IMR-90 (cell line): Measurements from ENCODE around the gene RAP2A.

Experiments
- MAFK ChIP-seq: IDR thresholded peaks from 2 replicates; pipeline ENCODE4 v1.6.1; 2012; ENCODE audit warnings: low read depth, low read length, improper control_type of control experiment
- MAZ ChIP-seq: IDR thresholded peaks from 2 replicates; pipeline ENCODE4 v1.6.1; 2012; ENCODE audit warnings: low read depth, mild to moderate bottlenecking, low read length, improper control_type of control experiment, moderate library complexity, borderline replicate concordance
- MXI1 ChIP-seq: IDR thresholded peaks from 2 replicates; pipeline ENCODE4 v1.6.1; 2012; ENCODE audit warnings: low read depth, mild to moderate bottlenecking, low read length, moderate library complexity, borderline replicate concordance
- NFE2L2 ChIP-seq: fragments of 150-350 bp; IDR thresholded peaks from 2 replicates; pipeline ENCODE4 v1.6.1; 2016; ENCODE audit warnings: low read depth, mild to moderate bottlenecking, low read length
- POLR2A ChIP-seq: IDR thresholded peaks from 2 replicates; pipeline ENCODE4 v1.6.1; 2012; ENCODE audit warnings: mild to moderate bottlenecking, low read depth, low read length
- RAD21 ChIP-seq: IDR thresholded peaks from 2 replicates; pipeline ENCODE4 v1.6.1; 2012; ENCODE audit warnings: low read length, improper control_type of control experiment
- RFX5 ChIP-seq: IDR thresholded peaks from 2 replicates; pipeline ENCODE4 v1.8.0; 2012; ENCODE audit warnings: low read depth, mild to moderate bottlenecking, low read length, moderate library complexity
- TF ChIP-seq, protein P1 (sequence below): conservative IDR thresholded peaks from 2 replicates; pipeline ENCODE4 v1.5.1; 2012; ENCODE audit warnings: mild to moderate bottlenecking, low read depth, low read length, improper control_type of control experiment
- TF ChIP-seq, protein P2 (sequence below): fragments of 150-350 bp; IDR thresholded peaks from 2 replicates; pipeline ENCODE4 v1.6.1; 2016; ENCODE audit warnings: low read depth, mild to moderate bottlenecking, low read length, moderate library complexity, borderline replicate concordance
- TF ChIP-seq, protein P3 (sequence below): fragments of 150-350 bp; IDR thresholded peaks from 2 replicates; pipeline ENCODE4 v1.6.1; 2017; ENCODE audit warnings: mild to moderate bottlenecking, antibody characterized with exemption, low read length, low read depth

DNA sequence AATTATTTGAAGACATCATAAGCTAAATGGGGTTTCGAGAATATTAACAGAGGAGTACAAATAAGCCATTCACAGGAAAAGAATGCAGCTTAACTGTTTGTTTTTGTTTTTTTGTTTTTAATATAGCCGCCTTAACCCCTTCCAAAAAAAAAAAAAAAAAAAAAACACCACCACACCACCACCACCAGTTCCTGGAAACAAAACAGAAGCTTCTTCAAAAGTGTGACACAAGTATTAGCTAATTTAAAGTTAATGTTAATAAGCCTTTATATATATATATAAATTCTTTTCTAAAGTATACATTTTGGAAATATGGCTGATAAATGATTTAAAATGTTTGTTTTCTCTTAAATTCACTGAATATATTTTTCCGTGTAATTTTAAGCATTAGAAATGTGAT lies 1.4 kb downstream of the RAP2A start:
- TF ChIP-seq, protein P1, sequence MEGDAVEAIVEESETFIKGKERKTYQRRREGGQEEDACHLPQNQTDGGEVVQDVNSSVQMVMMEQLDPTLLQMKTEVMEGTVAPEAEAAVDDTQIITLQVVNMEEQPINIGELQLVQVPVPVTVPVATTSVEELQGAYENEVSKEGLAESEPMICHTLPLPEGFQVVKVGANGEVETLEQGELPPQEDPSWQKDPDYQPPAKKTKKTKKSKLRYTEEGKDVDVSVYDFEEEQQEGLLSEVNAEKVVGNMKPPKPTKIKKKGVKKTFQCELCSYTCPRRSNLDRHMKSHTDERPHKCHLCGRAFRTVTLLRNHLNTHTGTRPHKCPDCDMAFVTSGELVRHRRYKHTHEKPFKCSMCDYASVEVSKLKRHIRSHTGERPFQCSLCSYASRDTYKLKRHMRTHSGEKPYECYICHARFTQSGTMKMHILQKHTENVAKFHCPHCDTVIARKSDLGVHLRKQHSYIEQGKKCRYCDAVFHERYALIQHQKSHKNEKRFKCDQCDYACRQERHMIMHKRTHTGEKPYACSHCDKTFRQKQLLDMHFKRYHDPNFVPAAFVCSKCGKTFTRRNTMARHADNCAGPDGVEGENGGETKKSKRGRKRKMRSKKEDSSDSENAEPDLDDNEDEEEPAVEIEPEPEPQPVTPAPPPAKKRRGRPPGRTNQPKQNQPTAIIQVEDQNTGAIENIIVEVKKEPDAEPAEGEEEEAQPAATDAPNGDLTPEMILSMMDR, result no peak
- TF ChIP-seq MAZ (no peak), RAD21 (no peak), MXI1 (no peak), RFX5 (no peak), POLR2A (no peak), MAFK (no peak), NFE2L2 (no peak)
- TF ChIP-seq, protein P2, sequence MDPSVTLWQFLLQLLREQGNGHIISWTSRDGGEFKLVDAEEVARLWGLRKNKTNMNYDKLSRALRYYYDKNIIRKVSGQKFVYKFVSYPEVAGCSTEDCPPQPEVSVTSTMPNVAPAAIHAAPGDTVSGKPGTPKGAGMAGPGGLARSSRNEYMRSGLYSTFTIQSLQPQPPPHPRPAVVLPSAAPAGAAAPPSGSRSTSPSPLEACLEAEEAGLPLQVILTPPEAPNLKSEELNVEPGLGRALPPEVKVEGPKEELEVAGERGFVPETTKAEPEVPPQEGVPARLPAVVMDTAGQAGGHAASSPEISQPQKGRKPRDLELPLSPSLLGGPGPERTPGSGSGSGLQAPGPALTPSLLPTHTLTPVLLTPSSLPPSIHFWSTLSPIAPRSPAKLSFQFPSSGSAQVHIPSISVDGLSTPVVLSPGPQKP, result no peak
- TF ChIP-seq, protein P3, sequence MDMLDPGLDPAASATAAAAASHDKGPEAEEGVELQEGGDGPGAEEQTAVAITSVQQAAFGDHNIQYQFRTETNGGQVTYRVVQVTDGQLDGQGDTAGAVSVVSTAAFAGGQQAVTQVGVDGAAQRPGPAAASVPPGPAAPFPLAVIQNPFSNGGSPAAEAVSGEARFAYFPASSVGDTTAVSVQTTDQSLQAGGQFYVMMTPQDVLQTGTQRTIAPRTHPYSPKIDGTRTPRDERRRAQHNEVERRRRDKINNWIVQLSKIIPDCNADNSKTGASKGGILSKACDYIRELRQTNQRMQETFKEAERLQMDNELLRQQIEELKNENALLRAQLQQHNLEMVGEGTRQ, result no peak
